Thyroid gland (tissue), 4 donors: ENCODE results near the gene CUEDC1. TPM values are rescaled to one million over a fixed set of nuclear protein-coding genes. Genes with fewer than 3 reads are reported as not detected.

Experiments used
- DNase-seq, 2 donors: peaks; one replicate each; pipeline ENCODE4 v3.0.0-alpha.2; 2019
- H3K27ac ChIP-seq, 3 donors: fragments of 200-600 bp; sonication (generic); 1 replicate in 2 of 3; 2 replicates in 1 of 3; pipeline ENCODE4 v1.5.1; 2016 to 2019; ENCODE audit warnings: mild to moderate bottlenecking in 1 of 3, moderate library complexity in 1 of 3
- H3K27me3 ChIP-seq: fragments of 200-600 bp; sonication (generic); one replicate; pipeline ENCODE4 v1.5.1; 2019
- H3K36me3 ChIP-seq, 2 donors: fragments of 200-600 bp; sonication (generic); one replicate each; pipeline ENCODE4 v1.5.1; 2016 to 2019
- H3K4me1 ChIP-seq, 2 donors: fragments of 200-600 bp; sonication (generic); one replicate each; pipeline ENCODE4 v1.5.1; 2017 to 2019
- H3K4me3 ChIP-seq, 3 donors: fragments of 200-600 bp; sonication (generic); replicated peaks in 1 of 3; 1 replicate in 2 of 3; 2 replicates in 1 of 3; pipeline ENCODE4 v1.5.1; 2016; ENCODE audit warnings: mild to moderate bottlenecking in 1 of 3
- H3K9me3 ChIP-seq: fragments of 200-600 bp; sonication (generic); one replicate; pipeline ENCODE4 v1.5.1; 2017
- CTCF ChIP-seq, 6 experiments: fragments of 200-600 bp in 3 of 6; fragments of 450-650 bp in 3 of 6; sonication (generic) in 3 of 6; IDR thresholded peaks; one replicate each; pipeline ENCODE4 v1.5.1; 2016 to 2019; ENCODE audit warnings: antibody characterized with exemption in 6 of 6, mild to moderate bottlenecking in 2 of 6, inconsistent platforms in 1 of 6, moderate library complexity in 1 of 6
- POLR2A ChIP-seq, 2 donors: fragments of 450-650 bp; IDR thresholded peaks; one replicate each; pipeline ENCODE4 v1.6.1; 2017; ENCODE audit warnings: antibody characterized with exemption in 2 of 2, mild to moderate bottlenecking in 2 of 2, moderate library complexity in 1 of 2
- WGBS, 2 donors: methylation state at CpG; one replicate each; pipeline ENCODE4 v1.1.5; 2017; 5-methylcytosine and 5-hydroxymethylcytosine counted together
- intact Hi-C: fragments of 100-400 bp; cut with DNase I; formaldehyde crosslinking; loops from one replicate; pipeline ENCODE4 v1.15.1; 2023
- total RNA-seq, 4 donors: library from RNA; depleted of rRNA; stranded (reverse); fragments of >200 nt; gene quantifications; one replicate each; pipeline ENCODE4 v1.2.3, GENCODE V29; 2016

Gene CUEDC1
- total RNA-seq, 4 donors from 2014 or later = 25.6 to 32.3 (median 29.9) TPM

DNA sequence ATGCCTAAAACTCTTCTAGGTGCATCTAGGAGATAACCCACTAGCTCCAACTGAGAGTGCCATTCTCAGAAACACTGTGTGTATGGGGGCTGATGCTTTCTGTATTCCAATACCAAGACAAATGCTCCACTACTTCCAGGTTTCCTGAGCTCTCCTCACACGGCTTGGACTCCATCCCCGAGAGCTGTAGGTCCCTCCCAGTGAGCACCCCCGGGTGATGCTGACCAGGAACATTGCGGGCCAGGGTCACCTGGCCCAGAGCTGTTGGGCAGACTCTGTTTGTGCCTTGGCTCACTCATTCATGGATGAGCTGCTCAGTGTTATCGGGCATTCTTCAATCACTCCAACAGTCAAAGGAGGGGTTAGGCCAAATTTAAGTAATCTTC lies 7.0 kb downstream of the CUEDC1 start:
- no peak overlapping the region for H3K4me3 ChIP-seq
- no peak for DNase-seq
- H3K27me3 ChIP-seq = no peaks in the 10 kb centered on the region
- intact Hi-C loops = no loop called here
- TF ChIP-seq CTCF (IDR thresholded peaks at IDR 0.05) (no peak), POLR2A (IDR thresholded peaks at IDR 0.05) (no peak)
- H3K4me1 ChIP-seq = peaks cover 54 to 66% of the 10 kb centered on the region in 2 donors
- H3K36me3 ChIP-seq = no peaks in the 10 kb centered on the region
- H3K27ac ChIP-seq = peak overlapping the region; percentile 32 to 80 (median 75)
- WGBS, 2 donors = 86 to 94% methylated on average over 5 of the region's 5 CpGs
- no peaks in the 10 kb centered on the region for H3K9me3 ChIP-seq

GRCh38 chr17:57947369-57947768 lies 7.8 kb downstream of the CUEDC1 start:
- no peaks in the 10 kb centered on the region for H3K9me3 ChIP-seq
- H3K27me3 ChIP-seq = no peaks in the 10 kb centered on the region
- peaks cover 52 to 60% of the 10 kb centered on the region in 2 donors for H3K4me1 ChIP-seq
- no peak overlapping the region for H3K4me3 ChIP-seq
- TF ChIP-seq POLR2A (IDR thresholded peaks at IDR 0.05) (no peak), CTCF (IDR thresholded peaks at IDR 0.05) (no peak)
- no peaks in the 10 kb centered on the region for H3K36me3 ChIP-seq
- intact Hi-C loops = no loop called here
- WGBS, 2 donors = 92 to 93% methylated on average over 9 of the region's 9 CpGs
- H3K27ac ChIP-seq = peak overlapping the region; percentile 63 to 80 (median 75)
- DNase-seq = no peak

DNA sequence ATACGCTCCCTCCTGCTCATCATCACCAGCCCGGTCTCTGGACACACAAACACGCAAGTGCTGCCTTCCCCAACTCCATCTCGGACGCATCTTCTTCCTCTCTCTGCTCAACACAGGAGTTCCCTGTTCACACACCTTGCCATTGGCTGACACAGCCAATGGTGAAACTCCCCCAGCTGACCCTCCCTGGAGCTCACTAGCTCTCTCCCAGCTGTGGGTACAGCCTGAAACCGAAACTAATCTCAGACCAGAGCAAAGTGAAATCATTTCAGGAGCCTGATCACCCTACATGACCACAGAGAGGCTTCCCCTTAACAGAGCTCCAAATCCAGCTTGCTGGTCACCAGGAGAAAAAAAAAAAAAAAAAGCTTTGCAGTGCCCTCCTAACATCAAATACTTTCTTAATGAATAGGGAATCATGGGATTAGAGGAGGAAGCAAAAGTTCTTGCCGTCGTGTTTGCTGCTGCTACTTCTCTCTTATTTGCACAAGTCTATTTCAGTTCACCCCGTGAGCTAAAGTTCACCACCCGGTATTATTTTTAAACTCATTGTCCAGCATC lies 8.3 kb downstream of the CUEDC1 start:
- H3K4me3 ChIP-seq = peak overlapping the region in 1 of 3 donors; percentile 15
- peak overlapping the region; percentile 63 to 80 (median 75) for H3K27ac ChIP-seq
- no peak for TF ChIP-seq CTCF (IDR thresholded peaks at IDR 0.05)
- TF ChIP-seq POLR2A (IDR thresholded peaks at IDR 0.05) = peak in 1 of 2 donors; percentile 8
- WGBS, 2 donors = 40 to 45% methylated on average over 10 of the region's 10 CpGs
- H3K27me3 ChIP-seq = no peaks in the 10 kb centered on the region
- DNase-seq = peak; percentile 56 to 60
- no peaks in the 10 kb centered on the region for H3K36me3 ChIP-seq
- no peaks in the 10 kb centered on the region for H3K9me3 ChIP-seq
- intact Hi-C loops = no loop called here
- H3K4me1 ChIP-seq = peaks cover 57 to 64% of the 10 kb centered on the region in 2 donors

DNA sequence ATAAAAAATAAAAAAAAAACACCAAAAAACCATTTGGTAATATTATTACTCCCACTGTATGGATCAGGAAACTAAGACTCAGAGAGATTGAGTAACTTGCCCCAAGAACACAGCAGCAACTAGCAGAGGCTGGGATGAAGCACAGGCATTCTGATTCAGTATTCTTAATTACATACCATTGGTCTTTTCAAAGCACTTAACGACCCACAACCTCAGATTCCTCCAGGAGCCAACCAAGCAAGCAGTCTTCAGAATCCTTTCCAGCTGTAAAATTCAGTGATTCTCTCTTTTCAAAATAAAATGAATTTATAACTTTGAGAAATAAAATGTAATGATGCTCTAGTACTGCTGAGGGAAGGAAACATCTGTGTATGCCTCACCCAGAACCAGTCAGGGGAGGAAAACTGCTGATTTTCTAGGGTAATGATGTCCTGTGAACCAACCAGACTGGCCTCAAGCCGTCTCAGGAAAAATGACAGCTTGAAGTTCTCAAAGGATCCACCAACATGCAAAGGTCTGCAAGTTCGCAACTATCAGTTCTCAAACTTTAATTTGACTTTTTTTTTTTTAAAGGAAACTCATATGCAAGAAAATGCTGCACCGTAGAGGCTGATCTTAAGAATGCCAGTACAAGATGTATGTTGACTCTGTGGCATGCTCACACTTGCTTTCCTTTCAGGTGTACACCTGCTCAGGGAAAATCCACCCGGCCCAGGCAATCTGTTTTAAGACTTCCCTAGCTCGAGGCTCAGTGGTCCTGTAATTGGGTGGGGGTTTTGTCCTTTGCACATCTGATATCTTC lies 9.0 kb downstream of the CUEDC1 start:
- TF ChIP-seq CTCF (IDR thresholded peaks at IDR 0.05) (no peak), POLR2A (IDR thresholded peaks at IDR 0.05) (no peak)
- intact Hi-C loops = no loop called here
- 14 to 19% methylated on average over 6 of the region's 6 CpGs for WGBS, 2 donors
- H3K27ac ChIP-seq = peak overlapping the region; percentile 63 to 80 (median 75)
- DNase-seq = peak; percentile 31 to 45
- H3K4me3 ChIP-seq = peak overlapping the region in 1 of 3 donors; percentile 15
- no peaks in the 10 kb centered on the region for H3K27me3 ChIP-seq
- H3K36me3 ChIP-seq = no peaks in the 10 kb centered on the region
- H3K9me3 ChIP-seq = no peaks in the 10 kb centered on the region
- H3K4me1 ChIP-seq = peaks cover 62 to 70% of the 10 kb centered on the region in 2 donors

GRCh38 chr17:57944908-57945307 lies 10.3 kb downstream of the CUEDC1 start:
- H3K27ac ChIP-seq = no peak overlapping the region
- no peak for DNase-seq
- H3K27me3 ChIP-seq = no peaks in the 10 kb centered on the region
- H3K4me1 ChIP-seq = peaks cover 62 to 70% of the 10 kb centered on the region in 2 donors
- H3K4me3 ChIP-seq = no peak overlapping the region
- no peaks in the 10 kb centered on the region for H3K9me3 ChIP-seq
- TF ChIP-seq CTCF (IDR thresholded peaks at IDR 0.05) (no peak), POLR2A (IDR thresholded peaks at IDR 0.05) (no peak)
- intact Hi-C loops = no loop called here
- H3K36me3 ChIP-seq = no peaks in the 10 kb centered on the region
- WGBS, 2 donors = 86 to 88% methylated on average over 6 of the region's 6 CpGs
